ENCODE data around the gene NFAT5. TPM values are rescaled to one million over a fixed set of nuclear protein-coding genes. Genes with fewer than 3 reads are reported as not detected.

The NFAT5 gene
- 16.1 and 20.6 TPM in 2 replicates for total RNA-seq

GRCh38 chr16:69565671-69566239 lies at the start of gene NFAT5:
NFAT5 (plus strand) TSS chr16:69565966; CDS start chr16:69566302, 336 bp downstream.

GRCh38 chr16:69726313-69727060 lies 160.7 kb downstream of the NFAT5 start, which contains the start of gene NQO1:
NQO1 (minus strand) TSS chr16:69726560; CDS start chr16:69726439, 121 bp downstream.

Other genes starting within 250 kb of the NFAT5 start
- gene PDF, start 235.4 kb upstream of the NFAT5 start, total RNA-seq, result 19.3 and 24.8 TPM in 2 replicates
- 31.7 and 34.6 TPM in 2 replicates for gene COG8, start 226.4 kb upstream of the NFAT5 start, total RNA-seq
- 26.9 and 34.9 TPM in 2 replicates for gene NIP7, start 226.2 kb upstream of the NFAT5 start, total RNA-seq
- not detected in 2 replicates for gene TMED6, start 214.2 kb upstream of the NFAT5 start, total RNA-seq
- gene TERF2, start 180.0 kb upstream of the NFAT5 start, total RNA-seq, result 5.2 and 18.3 TPM in 2 replicates
- 152 and 168 TPM in 2 replicates for gene CYB5B, start 141.3 kb upstream of the NFAT5 start, total RNA-seq
- gene NQO1, start 160.6 kb downstream of the NFAT5 start, total RNA-seq, result 307 and 323 TPM in 2 replicates
- gene NOB1, start 189.0 kb downstream of the NFAT5 start, total RNA-seq, result 37.9 and 55.9 TPM in 2 replicates
- 15.0 and 30.3 TPM in 2 replicates for gene WWP2, start 196.4 kb downstream of the NFAT5 start, total RNA-seq

Data from myometrial cell (primary cell).